Kasumi-1 (cell line): Measurements from ENCODE around the gene HSPA4L.

Source experiments
- DNase-seq, 2 experiments: peaks; one replicate each; lab custom pipeline; 2025; lab: John Stamatoyannopoulos, UW

The HSPA4L gene

DNA sequence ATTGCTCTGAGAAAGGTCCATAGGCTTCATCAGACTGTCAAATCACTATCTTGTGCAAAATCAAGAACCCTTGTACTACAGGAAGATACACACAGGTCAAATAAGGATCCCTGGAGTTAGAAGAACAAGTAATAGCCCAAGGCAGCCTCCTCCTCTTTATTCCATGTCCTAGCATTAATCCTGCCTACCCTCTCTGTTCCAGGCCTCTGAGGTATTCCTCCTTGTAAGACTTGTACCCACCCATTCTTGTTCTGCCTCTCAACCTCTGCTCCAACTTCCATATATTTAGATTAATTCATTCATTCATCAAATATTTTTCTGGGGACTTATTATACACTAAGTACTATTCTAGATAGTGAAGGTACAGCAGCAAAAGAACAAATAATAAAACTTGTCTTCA, 88.2 kb downstream of the HSPA4L start:
- DNase-seq = no peak

DNA sequence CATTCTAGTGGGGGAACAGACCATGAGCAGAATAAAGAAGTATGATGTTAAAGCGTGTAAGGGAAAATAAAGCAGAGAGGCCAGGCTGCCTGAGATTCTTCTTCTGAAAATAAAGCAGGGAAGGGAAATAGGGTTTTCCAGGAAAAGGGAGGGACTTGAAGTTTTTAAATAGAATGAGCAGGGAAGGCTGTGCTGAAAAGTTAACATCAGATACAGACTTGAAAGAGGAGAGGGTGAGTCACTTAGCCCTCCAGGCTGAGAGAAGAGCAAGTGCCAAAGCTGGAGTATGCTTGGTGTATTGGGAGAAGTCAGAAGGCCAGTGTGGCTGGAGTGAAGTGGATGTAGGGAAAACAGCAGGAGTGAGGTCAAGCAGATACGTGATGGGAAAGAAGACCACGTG, 88.6 kb downstream of the HSPA4L start:
- DNase-seq = no peak

DNA sequence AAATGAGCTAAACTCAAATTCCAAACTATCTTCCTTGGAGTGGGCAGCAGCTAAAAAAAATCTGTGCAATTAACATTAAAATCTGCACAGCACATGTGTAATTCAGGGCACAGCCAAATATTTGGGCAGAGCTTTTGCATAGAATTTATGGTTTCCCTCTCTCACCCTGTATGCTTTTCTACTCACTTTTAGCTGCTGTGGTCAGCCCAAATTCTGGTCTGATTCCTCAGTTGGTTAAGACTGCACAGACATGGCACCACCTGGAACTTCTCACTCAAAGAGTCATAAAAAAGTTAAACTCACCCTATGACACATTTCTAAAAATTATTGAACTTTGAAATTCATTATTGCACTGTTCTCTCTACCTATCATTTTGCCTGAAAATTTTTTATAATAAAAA, 93.7 kb downstream of the HSPA4L start:
- no peak for DNase-seq

DNA sequence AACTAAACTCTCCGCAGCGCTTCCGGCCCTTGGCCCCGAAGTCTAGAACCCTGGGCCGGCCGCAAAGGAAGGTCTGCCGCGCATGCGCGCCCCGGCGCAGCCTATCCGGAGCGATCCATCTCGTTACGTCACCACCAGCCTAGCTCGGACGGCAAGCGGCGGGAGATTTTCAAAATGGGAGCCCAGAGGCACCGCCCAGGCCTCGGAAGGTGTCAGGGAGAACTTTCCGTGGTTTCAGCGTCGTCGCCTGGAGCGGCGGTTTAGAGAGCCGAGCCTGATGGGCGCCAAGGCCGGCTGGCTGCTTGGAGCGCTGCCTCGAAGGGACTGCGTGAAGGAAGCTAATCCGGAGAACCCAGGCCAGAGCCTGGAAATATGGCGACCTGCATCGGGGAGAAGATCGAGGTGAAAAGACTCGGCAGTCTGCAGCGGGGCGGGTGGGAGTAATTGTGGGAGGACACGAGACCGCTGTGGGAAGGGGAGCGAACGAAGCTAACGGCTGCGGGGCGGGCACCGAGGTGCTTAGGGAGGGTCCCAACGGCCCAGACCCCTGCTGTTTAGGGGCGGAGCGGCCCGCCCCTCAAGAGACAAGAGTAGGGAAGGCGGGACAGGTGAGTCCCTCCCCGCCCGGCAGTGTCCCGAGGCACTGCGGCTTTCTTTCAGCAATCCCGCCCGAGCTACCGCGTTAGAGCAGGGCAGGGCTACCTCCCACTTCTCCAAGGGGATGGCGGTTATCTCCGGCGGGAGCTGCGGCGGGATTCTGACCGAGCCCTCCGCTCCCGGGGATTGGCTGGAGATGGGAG, 98.8 kb downstream of the HSPA4L start, which contains the start of gene PLK4:
Gene PLK4 (plus strand): TSS at position 131 of the 800 bp plus-strand sequence. CDS start 242 bp downstream, at position 373.
- DNase-seq = peak; percentile 96 to 97

DNA sequence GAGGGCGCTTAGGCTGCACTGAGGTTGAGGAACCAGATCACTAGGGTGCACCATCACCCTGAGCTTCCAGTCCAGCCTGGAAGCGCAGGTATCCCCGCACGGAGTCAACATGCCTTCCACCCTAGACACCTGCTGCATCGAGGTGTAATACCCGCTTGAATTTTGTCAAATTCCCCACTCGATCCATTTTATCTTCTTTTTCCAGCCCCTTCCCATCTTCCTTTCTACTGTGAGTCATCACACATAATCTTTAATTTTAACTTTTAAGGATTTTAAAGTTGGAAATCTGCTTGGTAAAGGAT, 99.4 kb downstream of the HSPA4L start:
- no peak for DNase-seq

DNA sequence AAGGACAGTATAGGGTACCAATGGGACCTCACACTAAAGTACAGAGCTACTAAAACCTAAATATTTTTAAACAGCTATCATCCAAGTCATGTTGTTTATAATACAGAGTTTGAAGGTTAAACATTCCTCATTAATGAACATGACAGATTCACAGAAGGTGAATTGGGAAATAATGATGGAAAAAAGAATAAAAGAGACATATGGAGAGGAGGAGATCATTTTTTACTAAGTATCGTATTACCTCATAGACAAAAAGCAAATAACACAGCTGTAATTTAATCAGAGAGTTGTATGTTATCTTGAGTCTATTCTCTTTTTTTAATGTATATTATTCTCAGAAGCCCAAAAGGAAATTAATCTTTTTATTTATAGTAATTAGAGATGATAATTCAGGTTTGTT, 106.4 kb downstream of the HSPA4L start:
- no peak for DNase-seq

DNA sequence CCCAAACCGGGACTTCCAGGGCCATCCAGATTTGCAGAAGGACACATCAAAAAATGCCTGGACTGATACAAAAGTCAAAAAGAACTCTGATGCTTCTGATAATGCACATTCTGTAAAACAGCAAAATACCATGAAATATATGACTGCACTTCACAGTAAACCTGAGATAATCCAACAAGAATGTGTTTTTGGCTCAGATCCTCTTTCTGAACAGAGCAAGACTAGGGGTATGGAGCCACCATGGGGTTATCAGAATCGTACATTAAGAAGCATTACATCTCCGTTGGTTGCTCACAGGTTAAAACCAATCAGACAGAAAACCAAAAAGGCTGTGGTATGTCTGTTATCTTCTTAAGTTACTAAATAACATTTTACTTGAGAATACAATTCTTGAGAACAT, 107.8 kb downstream of the HSPA4L start:
- DNase-seq = no peak
